ENCODE measurements around the gene CYP46A1. TPM values are rescaled to one million over a fixed set of nuclear protein-coding genes. Genes with fewer than 3 reads are reported as not detected.

CYP46A1 gene
- total RNA-seq, 2 experiments from 2014 or later = 0.11 to 0.22 TPM

GRCh38 chr14:99727096-99727870, 43.2 kb downstream of the CYP46A1 start:
- H3K36me3 Mint-ChIP-seq (ENCODE audit: low read depth) = no peaks in the 10 kb centered on the region
- ChIA-PET POLR2A (no interaction called here), CTCF (no interaction called here)
- H3K9me3 ChIP-seq (ENCODE audit: control insufficient read depth in 1 of 2, insufficient read depth in 1 of 2, low read length in 2 of 2) = no peaks in the 10 kb centered on the region
- H3K36me3 ChIP-seq (ENCODE audit: insufficient read depth, low read length) = no peaks in the 10 kb centered on the region
- no peaks in the 10 kb centered on the region for H3K9me3 Mint-ChIP-seq
- intact Hi-C loops (cut with DNase I, micrococcal nuclease) = no loop called here
- H3K4me1 Mint-ChIP-seq (ENCODE audit: low read depth) = no peaks in the 10 kb centered on the region
- no peak overlapping the region for H3K4me3 Mint-ChIP-seq
- H3K27me3 Mint-ChIP-seq = peaks cover 36% of the 10 kb centered on the region
- no peaks in the 10 kb centered on the region for H3K4me1 ChIP-seq (ENCODE audit: insufficient read depth, low read length)
- TF ChIP-seq CTCF (IDR thresholded peaks at IDR 0.05) = no peak
- no peak for ATAC-seq (ENCODE audit: poor library complexity)
- peak in 2 of 14 experiments; percentile 9 to 27 for DNase-seq
- H3K4me3 ChIP-seq (ENCODE audit: low read length) = no peak overlapping the region
- no peak overlapping the region for H3K27ac ChIP-seq (ENCODE audit: low read depth in 1 of 2, low read length in 2 of 2)
- no peak overlapping the region for H3K27ac Mint-ChIP-seq
- H3K27me3 ChIP-seq (ENCODE audit: control insufficient read depth in 1 of 2, insufficient read depth in 2 of 2, low read length in 2 of 2) = peaks cover 28 to 30% of the 10 kb centered on the region in 2 experiments

GRCh38 chr14:99728231-99728920, 44.3 kb downstream of the CYP46A1 start:
- Histone ChIP-seq H3K27ac (ENCODE audit: low read depth in 1 of 2, low read length in 2 of 2) (no peak overlapping the region), H3K9me3 (ENCODE audit: control insufficient read depth in 1 of 2, insufficient read depth in 1 of 2, low read length in 2 of 2) (no peaks in the 10 kb centered on the region), H3K27me3 (ENCODE audit: control insufficient read depth in 1 of 2, insufficient read depth in 2 of 2, low read length in 2 of 2) (peaks cover 31 to 33% of the 10 kb centered on the region in 2 experiments), H3K4me3 (ENCODE audit: low read length) (no peak overlapping the region), H3K4me1 (ENCODE audit: insufficient read depth, low read length) (no peaks in the 10 kb centered on the region), H3K36me3 (ENCODE audit: insufficient read depth, low read length) (no peaks in the 10 kb centered on the region)
- Mint-ChIP-seq H3K4me1 (ENCODE audit: low read depth) (no peaks in the 10 kb centered on the region), H3K4me3 (no peak overlapping the region), H3K36me3 (ENCODE audit: low read depth) (no peaks in the 10 kb centered on the region), H3K9me3 (no peaks in the 10 kb centered on the region), H3K27ac (no peak overlapping the region), H3K27me3 (peaks cover 43% of the 10 kb centered on the region)
- TF ChIP-seq CTCF (IDR thresholded peaks at IDR 0.05) = no peak
- intact Hi-C loops (cut with DNase I, micrococcal nuclease) = no loop called here
- no peak for ATAC-seq (ENCODE audit: poor library complexity)
- ChIA-PET CTCF (no interaction called here), POLR2A (no interaction called here)
- DNase-seq = peak in 2 of 14 experiments; percentile 7 to 11

GRCh38 chr14:99728981-99729451, 44.9 kb downstream of the CYP46A1 start:
- no peaks in the 10 kb centered on the region for H3K4me1 ChIP-seq (ENCODE audit: insufficient read depth, low read length)
- no peak for TF ChIP-seq CTCF (IDR thresholded peaks at IDR 0.05)
- no peak for ATAC-seq (ENCODE audit: poor library complexity)
- H3K27ac ChIP-seq (ENCODE audit: low read depth in 1 of 2, low read length in 2 of 2) = no peak overlapping the region
- intact Hi-C loops (cut with DNase I, micrococcal nuclease) = no loop called here
- Mint-ChIP-seq H3K9me3 (no peaks in the 10 kb centered on the region), H3K4me3 (no peak overlapping the region), H3K27me3 (peaks cover 47% of the 10 kb centered on the region), H3K27ac (no peak overlapping the region), H3K4me1 (ENCODE audit: low read depth) (no peaks in the 10 kb centered on the region), H3K36me3 (ENCODE audit: low read depth) (no peaks in the 10 kb centered on the region)
- CTCF ChIA-PET = interaction anchor here (1.4 kb wide), 1 partner anchor 156 kb away, joined by 14 read pairs; no protein-coding TSS in a partner anchor
- no peaks in the 10 kb centered on the region for H3K9me3 ChIP-seq (ENCODE audit: control insufficient read depth in 1 of 2, insufficient read depth in 1 of 2, low read length in 2 of 2)
- no peak overlapping the region for H3K4me3 ChIP-seq (ENCODE audit: low read length)
- DNase-seq = peak in 2 of 14 experiments; percentile 4 to 14
- H3K36me3 ChIP-seq (ENCODE audit: insufficient read depth, low read length) = no peaks in the 10 kb centered on the region
- H3K27me3 ChIP-seq (ENCODE audit: control insufficient read depth in 1 of 2, insufficient read depth in 2 of 2, low read length in 2 of 2) = peaks cover 31 to 36% of the 10 kb centered on the region in 2 experiments
- POLR2A ChIA-PET = no interaction called here

Data from CD4-positive, alpha-beta T cell (primary cell).